EH (cell line): ENCODE data around the gene JPH3.

Experiments used
- DNase-seq: peaks from one replicate; pipeline ENCODE4 v3.0.0-alpha.2; 2015; ENCODE audit warnings: low read depth

JPH3 gene

GRCh38 chr16:87697792-87698191 lies 95.5 kb downstream of the JPH3 start:
- no peak for DNase-seq

- DNase-seq = no peak
These were observed 95.9 kb downstream of the JPH3 start for GRCh38 chr16:87698241-87698640.

- no peak for DNase-seq
These were observed 96.4 kb downstream of the JPH3 start for GRCh38 chr16:87698676-87699199.

GRCh38 chr16:87700406-87701077 lies 98.2 kb downstream of the JPH3 start:
- DNase-seq = no peak

GRCh38 chr16:87701078-87701460 lies 98.8 kb downstream of the JPH3 start:
- no peak for DNase-seq

- DNase-seq = no peak
These were observed 99.2 kb downstream of the JPH3 start for GRCh38 chr16:87701505-87701921.

GRCh38 chr16:87702325-87702811 lies 100.1 kb downstream of the JPH3 start:
- peak; percentile 33 for DNase-seq

GRCh38 chr16:87703071-87703470 lies 100.8 kb downstream of the JPH3 start:
- DNase-seq = no peak

GRCh38 chr16:87703835-87704375 lies 101.6 kb downstream of the JPH3 start:
- DNase-seq = no peak

GRCh38 chr16:87704754-87705353 lies 102.5 kb downstream of the JPH3 start:
- DNase-seq = no peak

GRCh38 chr16:87705771-87706277 lies 103.5 kb downstream of the JPH3 start:
- no peak for DNase-seq

- DNase-seq = no peak
These were observed 104.1 kb downstream of the JPH3 start for GRCh38 chr16:87706278-87707000.

GRCh38 chr16:87707097-87707496 lies 104.8 kb downstream of the JPH3 start:
- no peak for DNase-seq

- no peak for DNase-seq
These were observed 105.6 kb downstream of the JPH3 start for GRCh38 chr16:87707714-87708580.

GRCh38 chr16:87708881-87709638 lies 106.8 kb downstream of the JPH3 start:
- DNase-seq = no peak

- DNase-seq = no peak
These were observed 107.4 kb downstream of the JPH3 start for GRCh38 chr16:87709677-87710076.

- no peak for DNase-seq
These were observed 108.6 kb downstream of the JPH3 start for GRCh38 chr16:87710887-87711286.

- DNase-seq = no peak
These were observed 110.0 kb downstream of the JPH3 start for GRCh38 chr16:87712184-87712762.

GRCh38 chr16:87713451-87714229 lies 111.3 kb downstream of the JPH3 start:
- DNase-seq = no peak
